Epithelial cell of esophagus (primary cell): ENCODE results near the gene CFAP73.

Experiments used
- DNase-seq: peaks from one replicate; pipeline ENCODE4 v3.0.0; 2010; ENCODE audit warnings: low read depth
- H3K4me3 ChIP-seq: 2 replicates; pipeline ENCODE4 v1.5.1; 2011; ENCODE audit warnings: mild to moderate bottlenecking, low read length, control low read depth
- CTCF ChIP-seq: IDR thresholded peaks from 2 replicates; pipeline ENCODE4 v1.5.1; 2011; ENCODE audit warnings: low read depth, mild to moderate bottlenecking, low read length, control low read depth, inconsistent platforms; ENCODE audit not compliant: insufficient read depth; ENCODE audit errors: missing control alignments

The CFAP73 gene

DNA sequence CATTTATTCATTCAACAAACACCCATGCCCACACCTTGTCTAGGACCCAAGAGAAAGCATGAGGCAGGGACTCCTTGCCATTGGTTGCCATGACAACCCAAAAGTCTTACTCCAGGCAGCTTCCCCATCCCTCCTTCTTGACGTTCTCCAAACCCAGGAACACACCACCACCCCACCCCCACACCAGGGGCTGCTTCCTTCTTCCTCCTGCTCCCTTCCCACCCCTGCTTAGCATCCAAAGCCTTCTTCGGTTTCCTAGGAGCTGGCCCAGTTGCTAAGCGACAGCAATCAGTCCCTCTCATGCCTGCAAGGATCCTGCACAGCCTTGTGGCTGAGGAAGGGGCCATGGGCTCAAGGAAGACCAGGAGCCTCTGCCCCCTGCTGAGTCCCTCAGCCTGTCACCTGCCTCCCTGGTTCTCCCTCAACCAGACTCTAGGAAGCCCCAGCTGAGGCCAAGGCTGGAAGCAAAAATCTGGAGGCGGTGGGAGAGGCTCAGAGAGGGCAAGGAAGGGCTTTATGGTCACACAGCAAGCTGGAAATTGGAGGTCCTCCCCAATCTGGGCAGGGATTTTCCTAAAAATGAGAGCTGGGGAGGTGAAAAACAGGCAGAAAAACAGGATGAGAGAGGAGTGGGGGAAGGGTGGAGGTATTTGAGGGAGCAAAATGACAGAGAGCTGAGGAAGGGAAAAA is 29.4 kb upstream of the CFAP73 start:
- no peak for DNase-seq
- no peak for TF ChIP-seq CTCF
- no peak overlapping the region for H3K4me3 ChIP-seq

- H3K4me3 ChIP-seq, result no peak overlapping the region
- TF ChIP-seq CTCF, result no peak
- no peak for DNase-seq
Measured at GRCh38 chr12:113120670-113121370, 28.7 kb upstream of the CFAP73 start.

DNA sequence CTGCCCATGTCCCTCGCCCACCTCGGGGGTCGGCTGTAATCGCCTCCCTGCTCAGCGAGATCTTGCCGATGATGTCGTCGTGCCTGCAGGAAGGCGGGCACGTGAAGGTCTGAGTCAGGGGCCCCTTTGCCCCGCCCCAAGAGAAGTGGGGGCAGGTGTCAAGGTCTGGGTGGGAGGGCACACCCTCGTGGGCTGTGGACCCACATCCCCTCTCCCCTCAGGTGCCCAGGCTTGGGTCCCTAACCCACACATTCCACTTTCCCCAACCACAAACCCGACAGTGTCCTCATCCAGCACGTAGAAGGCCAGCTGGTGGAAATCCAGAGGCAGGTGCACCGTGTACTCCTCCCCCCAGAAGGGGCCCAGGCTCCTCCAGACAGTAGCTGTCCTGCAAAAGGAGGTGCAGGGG is 21.7 kb upstream of the CFAP73 start:
- DNase-seq, result no peak

GRCh38 chr12:113128802-113129663 is 20.5 kb upstream of the CFAP73 start:
- DNase-seq, result no peak
- TF ChIP-seq CTCF, result no peak
- H3K4me3 ChIP-seq, result no peak overlapping the region

More for the DNA sequence above, 21.7 kb upstream of the CFAP73 start:
- no peak overlapping the region for H3K4me3 ChIP-seq
- TF ChIP-seq CTCF, result no peak

GRCh38 chr12:113129664-113130456 is 19.7 kb upstream of the CFAP73 start:
- no peak overlapping the region for H3K4me3 ChIP-seq
- TF ChIP-seq CTCF, result no peak
- no peak for DNase-seq

- H3K4me3 ChIP-seq, result no peak overlapping the region
- peak; percentile 45 for DNase-seq
- no peak for TF ChIP-seq CTCF
Measured at GRCh38 chr12:113130457-113131135, 18.9 kb upstream of the CFAP73 start.
